GM12865 (cell line): ENCODE measurements around the gene RIN3.

Experiments
- DNase-seq: peaks from one replicate; pipeline ENCODE4 v3.0.0; 2010; ENCODE audit warnings: low read depth
- H3K4me3 ChIP-seq: 2 replicates; pipeline ENCODE4 v1.5.1; 2011; ENCODE audit warnings: mild to moderate bottlenecking, low read depth, low read length, control low read depth
- CTCF ChIP-seq: IDR thresholded peaks from 2 replicates; pipeline ENCODE4 v1.5.1; 2011; ENCODE audit warnings: low read length, control low read depth, low read depth, inconsistent platforms; ENCODE audit not compliant: insufficient read depth; ENCODE audit errors: missing control alignments

RIN3 gene

GRCh38 chr14:92734618-92735017, 221.0 kb downstream of the RIN3 start:
- no peak for TF ChIP-seq CTCF
- DNase-seq, result no peak
- no peak overlapping the region for H3K4me3 ChIP-seq

- no peak for DNase-seq
- no peak overlapping the region for H3K4me3 ChIP-seq
- no peak for TF ChIP-seq CTCF
Measured at GRCh38 chr14:92735344-92735743, 221.8 kb downstream of the RIN3 start.

GRCh38 chr14:92737206-92737605, 223.6 kb downstream of the RIN3 start:
- TF ChIP-seq CTCF, result no peak
- no peak overlapping the region for H3K4me3 ChIP-seq
- DNase-seq, result no peak

- no peak overlapping the region for H3K4me3 ChIP-seq
- no peak for DNase-seq
- TF ChIP-seq CTCF, result no peak
Measured at GRCh38 chr14:92737619-92738188, 224.1 kb downstream of the RIN3 start.
